ENCODE measurements around the gene CDC7.
"Not testable (repeated sequence)": the region's sequence is repeated elsewhere in the genome, so short reads cannot be mapped to it uniquely, and the experiment has no call there.

GRCh38 chr1:91519167-91519566 lies 18.5 kb downstream of the CDC7 start:
- TF ChIP-seq ZNF274 (IDR thresholded peaks at IDR 0.05; ENCODE audit: low read depth, low read length); SUZ12 (IDR thresholded peaks at IDR 0.05; ENCODE audit: extremely low read depth, insufficient read depth, insufficient read length); YY1 (IDR thresholded peaks at IDR 0.05; ENCODE audit: insufficient read depth, insufficient read length): not testable (repeated sequence)

Data from NT2/D1 (cell line).